BJ (cell line): ENCODE measurements around the gene RIMS1. TPM values are rescaled to one million over a fixed set of nuclear protein-coding genes. Genes with fewer than 3 reads are reported as not detected.

Experiments used
- CTCF ChIA-PET: fragments of 350-600 bp; formaldehyde crosslinking; extraction: SDS; loops from one replicate; lab custom pipeline; 2021; ENCODE audit warnings: antibody characterized with exemption, inconsistent platforms; lab: Yijun Ruan, JAX
- POLR2A ChIA-PET: fragments of 300-600 bp; sonication (Branson Sonifier 250); formaldehyde crosslinking; extraction: SDS; loops from one replicate; lab custom pipeline; 2021; ENCODE audit warnings: antibody characterized with exemption; lab: Charles Lee
- DNase-seq: peaks from one replicate; pipeline ENCODE4 v3.0.0-alpha.2; 2011; ENCODE audit warnings: low read depth
- H3K27me3 ChIP-seq: 2 replicates; pipeline ENCODE4 v1.6.0; 2011; ENCODE audit warnings: low read length; ENCODE audit not compliant: control insufficient read depth, insufficient read depth
- H3K36me3 ChIP-seq: 2 replicates; pipeline ENCODE4 v1.5.1; 2011; ENCODE audit warnings: low read length; ENCODE audit not compliant: control insufficient read depth, insufficient read depth
- H3K4me3 ChIP-seq: 2 replicates; pipeline ENCODE4 v1.5.1; 2011; ENCODE audit warnings: low read depth, mild to moderate bottlenecking, control low read depth, low read length
- polyA plus RNA-seq: library from polyadenylated mRNA; depleted of rRNA; stranded (reverse); fragments of >200 nt; gene quantifications from 2 replicates; pipeline ENCODE4 v1.2.3, GENCODE V29; 2011
- TF ChIP-seq, protein P1 (sequence below): IDR thresholded peaks from 2 replicates; pipeline ENCODE4 v1.5.1; 2011; ENCODE audit warnings: low read depth, mild to moderate bottlenecking, control low read depth, inconsistent platforms, low read length, moderate library complexity; ENCODE audit not compliant: insufficient read depth

Gene RIMS1
- polyA plus RNA-seq, 1 experiment: 0.28 TPM

DNA sequence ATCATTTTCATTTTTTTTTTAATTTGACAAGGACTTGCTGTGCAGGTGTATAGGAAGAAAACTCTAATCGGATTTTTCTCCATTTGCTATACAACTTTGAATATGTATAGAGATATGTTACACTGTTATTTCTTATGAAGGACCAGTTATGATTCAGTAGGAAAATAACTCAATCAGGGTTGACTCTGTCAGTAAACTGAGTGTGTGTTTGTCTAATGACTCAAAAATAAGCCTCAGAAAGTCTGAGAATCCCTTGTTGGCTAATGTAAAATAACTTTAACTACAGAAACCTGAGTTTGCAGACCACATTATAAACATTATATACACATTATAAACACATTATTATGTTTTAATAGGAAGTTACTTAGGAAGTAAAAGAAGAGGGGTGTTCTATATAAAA, 352.6 kb downstream of the RIMS1 start:
- no peak for DNase-seq
- Histone ChIP-seq H3K27me3 (no peaks in the 10 kb centered on the region), H3K4me3 (no peak overlapping the region), H3K36me3 (no peaks in the 10 kb centered on the region)
- ChIA-PET CTCF (no interaction called here), POLR2A (no interaction called here)
- TF ChIP-seq, protein P1, sequence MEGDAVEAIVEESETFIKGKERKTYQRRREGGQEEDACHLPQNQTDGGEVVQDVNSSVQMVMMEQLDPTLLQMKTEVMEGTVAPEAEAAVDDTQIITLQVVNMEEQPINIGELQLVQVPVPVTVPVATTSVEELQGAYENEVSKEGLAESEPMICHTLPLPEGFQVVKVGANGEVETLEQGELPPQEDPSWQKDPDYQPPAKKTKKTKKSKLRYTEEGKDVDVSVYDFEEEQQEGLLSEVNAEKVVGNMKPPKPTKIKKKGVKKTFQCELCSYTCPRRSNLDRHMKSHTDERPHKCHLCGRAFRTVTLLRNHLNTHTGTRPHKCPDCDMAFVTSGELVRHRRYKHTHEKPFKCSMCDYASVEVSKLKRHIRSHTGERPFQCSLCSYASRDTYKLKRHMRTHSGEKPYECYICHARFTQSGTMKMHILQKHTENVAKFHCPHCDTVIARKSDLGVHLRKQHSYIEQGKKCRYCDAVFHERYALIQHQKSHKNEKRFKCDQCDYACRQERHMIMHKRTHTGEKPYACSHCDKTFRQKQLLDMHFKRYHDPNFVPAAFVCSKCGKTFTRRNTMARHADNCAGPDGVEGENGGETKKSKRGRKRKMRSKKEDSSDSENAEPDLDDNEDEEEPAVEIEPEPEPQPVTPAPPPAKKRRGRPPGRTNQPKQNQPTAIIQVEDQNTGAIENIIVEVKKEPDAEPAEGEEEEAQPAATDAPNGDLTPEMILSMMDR: no peak

- no peaks in the 10 kb centered on the region for H3K36me3 ChIP-seq
- POLR2A ChIA-PET: no interaction called here
- DNase-seq: peak; percentile 12
- TF ChIP-seq, protein P1: no peak
- CTCF ChIA-PET: interaction anchor here (0.9 kb wide), 1 partner anchor 14 kb away, joined by 3 read pairs; no protein-coding TSS in a partner anchor
- no peak overlapping the region for H3K4me3 ChIP-seq
- no peaks in the 10 kb centered on the region for H3K27me3 ChIP-seq
These were observed 359.2 kb downstream of the RIMS1 start for GRCh38 chr6:72245565-72245964.

- POLR2A ChIA-PET: no interaction called here
- TF ChIP-seq, protein P1: no peak
- H3K36me3 ChIP-seq: no peaks in the 10 kb centered on the region
- H3K4me3 ChIP-seq: no peak overlapping the region
- no peak for DNase-seq
- CTCF ChIA-PET: interaction anchor here (0.6 kb wide), 1 partner anchor 96 kb away, joined by 3 read pairs; no protein-coding TSS in a partner anchor
- no peaks in the 10 kb centered on the region for H3K27me3 ChIP-seq
These were observed 360.6 kb downstream of the RIMS1 start for GRCh38 chr6:72246926-72247325.

GRCh38 chr6:72248621-72249020, 362.3 kb downstream of the RIMS1 start:
- POLR2A ChIA-PET: no interaction called here

GRCh38 chr6:72250664-72251063, 364.3 kb downstream of the RIMS1 start:
- TF ChIP-seq, protein P1: no peak
- H3K27me3 ChIP-seq: no peaks in the 10 kb centered on the region
- POLR2A ChIA-PET: no interaction called here
- CTCF ChIA-PET: interaction anchor here (1.1 to 1.4 kb wide), 2 partner anchors 158 to 162 kb away, joined by 3 to 9 read pairs; no protein-coding TSS in a partner anchor
- no peak overlapping the region for H3K4me3 ChIP-seq
- no peaks in the 10 kb centered on the region for H3K36me3 ChIP-seq
- no peak for DNase-seq

More at GRCh38 chr6:72248621-72249020, 362.3 kb downstream of the RIMS1 start:
- no peak overlapping the region for H3K4me3 ChIP-seq
- H3K36me3 ChIP-seq: no peaks in the 10 kb centered on the region
- CTCF ChIA-PET: no interaction called here
- TF ChIP-seq, protein P1: no peak
- DNase-seq: no peak
- H3K27me3 ChIP-seq: no peaks in the 10 kb centered on the region
